DMS79 (cell line): ENCODE data around the gene MSGN1.

Experiments
- DNase-seq: peaks from one replicate; lab custom pipeline; 2025; lab: John Stamatoyannopoulos, UW

Gene MSGN1, protein sequence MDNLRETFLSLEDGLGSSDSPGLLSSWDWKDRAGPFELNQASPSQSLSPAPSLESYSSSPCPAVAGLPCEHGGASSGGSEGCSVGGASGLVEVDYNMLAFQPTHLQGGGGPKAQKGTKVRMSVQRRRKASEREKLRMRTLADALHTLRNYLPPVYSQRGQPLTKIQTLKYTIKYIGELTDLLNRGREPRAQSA

GRCh38 chr2:17816396-17817245, at the start of gene MSGN1:
Gene MSGN1, plus strand, starts transcription at chr2:17816460. Its CDS starts 59 bp downstream, at chr2:17816519.
- peak; percentile 63 for DNase-seq

GRCh38 chr2:17768894-17769293, 47.4 kb upstream of the MSGN1 start:
- no peak for DNase-seq

DNA sequence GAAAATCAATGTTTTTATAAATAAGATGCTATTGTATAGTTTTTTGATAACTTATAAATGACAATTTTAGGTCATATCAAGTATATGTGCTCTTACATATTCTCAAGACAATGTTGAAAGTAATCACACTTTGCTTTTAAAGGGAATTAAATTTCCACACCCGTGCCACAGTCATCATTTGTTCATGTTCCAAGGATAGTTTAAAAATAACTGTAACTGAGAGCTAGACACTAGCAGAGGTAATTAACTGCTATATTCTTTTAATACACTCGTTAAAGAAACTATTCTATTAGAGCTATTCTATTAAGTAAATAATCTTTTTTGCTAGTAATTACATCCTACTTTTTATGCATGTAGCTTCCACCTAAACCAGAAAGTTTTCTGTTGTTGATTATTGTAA, 44.3 kb upstream of the MSGN1 start:
- no peak for DNase-seq

- no peak for DNase-seq
Observed at GRCh38 chr2:17772532-17772931, 43.7 kb upstream of the MSGN1 start.

GRCh38 chr2:17780546-17780945, 35.7 kb upstream of the MSGN1 start:
- DNase-seq, result no peak

GRCh38 chr2:17781482-17781881, 34.8 kb upstream of the MSGN1 start:
- no peak for DNase-seq

DNA sequence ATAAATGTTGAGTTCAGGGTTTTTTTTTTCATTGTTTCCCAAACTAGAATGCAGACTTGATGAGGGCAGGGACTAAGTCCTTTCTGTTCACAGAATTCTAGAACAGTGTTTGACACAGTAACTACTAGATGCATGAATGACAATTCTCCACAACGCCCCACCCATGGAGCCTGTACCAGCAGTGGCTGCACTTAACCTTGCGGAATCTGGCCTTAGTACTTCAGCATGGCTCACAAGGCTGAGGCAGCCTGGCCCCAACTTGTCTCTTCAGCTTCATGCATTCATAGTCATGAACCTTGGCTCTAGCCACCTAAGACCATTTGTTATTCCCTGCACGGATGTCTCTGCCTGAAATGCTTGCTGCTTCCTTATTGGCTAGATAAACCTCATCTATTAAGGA, 29.5 kb upstream of the MSGN1 start:
- DNase-seq, result no peak

DNA sequence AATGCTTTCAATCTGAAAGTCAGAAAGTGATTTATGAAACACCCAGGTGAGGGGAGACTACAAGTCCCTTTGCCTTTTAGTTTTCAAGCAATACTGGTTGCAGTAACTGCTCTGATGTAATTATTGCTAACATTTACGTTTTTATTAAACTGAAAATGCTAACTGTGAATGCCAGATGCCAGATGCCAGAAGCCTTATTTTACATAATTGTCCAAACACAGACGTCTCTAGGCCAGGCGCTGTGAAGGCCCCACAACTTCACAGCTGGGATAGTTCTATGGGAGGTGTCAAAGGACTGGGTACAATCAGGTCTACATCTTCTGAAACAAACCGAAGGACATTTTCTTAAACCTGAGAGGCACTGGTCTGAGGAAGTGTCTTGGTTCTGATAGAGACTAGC, 27.5 kb upstream of the MSGN1 start:
- no peak for DNase-seq

DNA sequence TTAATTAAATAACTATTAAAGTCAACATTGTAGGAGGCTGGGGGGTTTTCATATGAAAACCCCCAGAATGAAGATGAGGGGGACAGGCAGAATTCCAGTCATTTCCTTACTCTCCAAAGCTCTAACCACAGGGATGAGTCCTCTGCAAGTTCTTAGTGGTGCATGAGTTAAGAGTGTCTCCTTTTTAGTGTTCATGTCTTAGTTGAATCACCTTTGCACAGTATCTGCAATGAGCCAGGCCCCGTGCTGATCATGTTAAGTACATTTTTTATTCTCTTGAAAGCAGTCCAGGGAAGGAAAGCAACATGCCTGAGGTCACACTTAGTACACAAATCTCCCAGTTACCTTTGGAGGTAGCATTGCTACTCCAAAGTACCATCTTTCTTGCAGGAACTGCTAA, 25.7 kb upstream of the MSGN1 start:
- DNase-seq, result no peak

DNA sequence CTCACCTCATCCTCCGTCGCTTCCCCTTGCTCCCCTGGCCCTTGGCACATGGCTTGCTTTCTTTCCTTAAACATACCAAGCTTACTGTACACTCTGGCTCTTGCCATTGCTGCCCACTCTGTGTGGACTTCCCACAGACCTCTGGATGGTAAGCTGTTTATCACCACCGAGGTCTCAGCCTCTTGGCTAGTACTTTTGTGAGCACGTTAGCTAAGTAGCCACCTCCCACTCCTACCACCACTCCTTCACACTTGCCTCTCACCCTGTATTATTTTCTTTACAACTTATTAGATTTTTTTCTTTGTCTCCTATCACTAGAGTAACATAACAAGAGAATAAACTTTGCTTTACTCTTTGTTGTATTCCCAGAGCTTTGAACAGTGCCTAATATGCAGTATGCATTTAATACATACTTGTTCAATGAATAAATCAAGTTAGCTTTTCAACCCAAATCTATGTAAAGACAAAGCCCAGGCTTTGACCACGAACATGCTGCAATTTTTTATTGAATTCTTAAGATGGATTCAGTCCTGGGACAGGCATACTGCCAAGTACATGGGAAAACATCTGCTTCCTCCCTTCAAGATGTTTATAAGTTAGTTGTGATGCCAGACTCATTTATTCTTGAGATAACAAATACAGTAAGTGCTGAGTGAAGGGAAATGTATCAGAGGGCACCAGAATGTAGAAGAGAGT, 25.0 kb upstream of the MSGN1 start:
- DNase-seq, result peak; percentile 45

DNA sequence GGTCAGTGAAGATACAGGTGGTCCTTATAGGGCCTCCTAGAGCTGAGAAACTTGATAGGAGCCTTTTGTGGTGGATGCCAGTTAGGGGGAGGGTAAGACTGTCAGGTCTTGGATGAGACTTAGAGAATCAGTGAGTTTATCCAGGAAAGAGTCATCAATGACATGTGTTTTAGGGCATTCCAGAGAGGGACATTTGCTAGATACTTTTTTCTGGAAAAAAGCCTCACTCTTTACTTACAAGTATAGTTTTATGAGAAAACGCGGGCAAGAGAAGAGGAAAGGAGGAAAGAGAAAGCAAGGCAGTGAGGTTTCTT, 24.5 kb upstream of the MSGN1 start:
- no peak for DNase-seq

GRCh38 chr2:17792515-17792914, 23.7 kb upstream of the MSGN1 start:
- no peak for DNase-seq

- DNase-seq, result peak; percentile 13
Observed at GRCh38 chr2:17793296-17793695, 23.0 kb upstream of the MSGN1 start.

- no peak for DNase-seq
Observed at GRCh38 chr2:17793803-17794354, 22.4 kb upstream of the MSGN1 start.

DNA sequence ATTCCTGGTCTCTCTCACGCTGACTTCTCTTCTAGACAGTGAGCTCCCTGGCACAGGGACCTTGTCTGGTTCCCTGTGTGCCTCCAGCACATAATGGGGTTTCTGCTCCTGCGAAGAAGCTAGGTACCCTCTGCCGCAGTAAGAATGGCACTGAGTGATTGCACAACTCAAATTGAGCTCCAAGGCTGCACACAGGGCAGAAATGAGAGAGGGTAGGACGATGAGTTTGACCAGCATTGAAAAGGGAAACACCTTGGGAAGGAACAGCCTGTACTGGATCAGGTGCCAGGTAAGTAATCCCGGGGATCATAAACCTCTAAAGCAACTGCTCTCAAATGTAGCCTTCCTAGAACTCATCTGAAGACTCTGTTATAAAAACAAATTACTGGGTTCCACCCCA, 21.0 kb upstream of the MSGN1 start:
- DNase-seq, result no peak

GRCh38 chr2:17798338-17798737, 17.9 kb upstream of the MSGN1 start:
- peak; percentile 21 for DNase-seq

- no peak for DNase-seq
Observed at GRCh38 chr2:17799301-17800120, 16.7 kb upstream of the MSGN1 start.

DNA sequence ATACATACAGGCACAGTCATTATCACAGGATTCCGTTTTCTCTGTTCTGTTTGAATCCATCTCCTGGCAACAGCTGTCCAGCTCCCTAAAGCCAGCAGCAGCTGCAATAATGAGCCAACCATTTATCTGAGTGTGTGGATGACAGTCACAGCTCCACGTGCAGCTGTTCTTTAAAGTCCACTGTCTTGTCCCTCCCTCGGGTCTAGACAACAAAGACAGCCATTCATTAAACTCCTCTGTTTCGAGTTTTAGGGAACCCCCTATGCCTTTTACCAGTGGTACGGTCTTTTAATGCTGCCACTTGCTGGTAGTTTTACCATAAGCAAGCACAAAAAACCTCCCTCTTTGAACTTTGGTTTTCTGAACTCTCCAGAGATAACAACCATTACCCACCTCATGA, 16.0 kb upstream of the MSGN1 start:
- DNase-seq, result no peak

DNA sequence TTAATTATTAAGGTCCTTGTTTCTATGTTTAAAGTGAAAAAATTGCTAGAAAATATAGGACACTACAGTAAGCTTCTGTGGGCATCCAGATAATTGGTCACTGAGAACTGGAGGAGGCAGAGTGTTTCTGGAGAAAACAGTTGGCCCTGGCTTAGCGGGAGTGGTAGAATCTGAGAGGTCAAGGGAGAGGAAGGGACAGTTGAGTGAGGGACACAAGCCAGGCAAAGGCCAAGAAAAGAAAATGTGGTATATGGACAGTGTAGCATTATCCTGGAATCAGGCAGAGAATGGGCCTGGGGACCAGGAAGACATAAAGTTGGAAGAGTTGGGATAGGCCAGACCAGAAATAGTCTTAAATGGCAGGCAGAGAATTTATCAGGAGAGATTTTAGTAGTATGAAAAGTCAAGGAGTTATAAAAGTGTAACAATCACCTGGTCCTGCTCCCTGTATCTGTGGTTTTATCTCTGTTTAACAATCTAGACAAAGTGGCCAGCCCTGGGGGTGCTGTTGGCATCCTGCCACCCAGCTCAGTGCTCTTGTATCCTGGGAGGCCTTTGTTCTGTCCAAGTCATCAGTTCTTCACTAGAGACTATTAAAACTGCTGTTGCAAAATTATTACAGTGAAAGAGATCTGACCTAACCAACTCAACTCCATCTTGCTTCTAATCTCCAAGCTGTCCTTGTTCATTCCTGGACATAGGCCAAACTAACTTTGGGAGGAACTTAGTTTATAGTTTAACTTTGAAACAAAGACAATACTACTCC, 15.4 kb upstream of the MSGN1 start:
- peak; percentile 47 for DNase-seq

- DNase-seq, result no peak
Observed at GRCh38 chr2:17803497-17803896, 12.8 kb upstream of the MSGN1 start.

GRCh38 chr2:17804358-17804757, 11.9 kb upstream of the MSGN1 start:
- DNase-seq, result no peak
